B cell (primary cell): ENCODE measurements around the gene NINL. TPM values are rescaled to one million over a fixed set of nuclear protein-coding genes. Genes with fewer than 3 reads are reported as not detected.
"Not testable (repeated sequence)": the region's sequence is repeated elsewhere in the genome, so short reads cannot be mapped to it uniquely, and the experiment has no call there.

Experiments used
- ATAC-seq: fragments of 200-7000 bp; cut with Tn5 transposase; one replicate; pipeline ENCODE4 v1.10.0; 2021; ENCODE audit warnings: low read depth, mild to moderate bottlenecking, moderate number of reproducible peaks, moderate library complexity
- CTCF ChIA-PET: fragments of 350-600 bp; sonication (Branson Sonifier 250); formaldehyde crosslinking; loops from one replicate; lab custom pipeline; 2021; ENCODE audit warnings: antibody characterized with exemption, inconsistent platforms; lab: Charles Lee
- POLR2A ChIA-PET: fragments of 350-600 bp; sonication (Branson Sonifier 250); formaldehyde crosslinking; loops from one replicate; lab custom pipeline; 2021; ENCODE audit warnings: antibody characterized with exemption; lab: Charles Lee
- DNase-seq: peaks from one replicate; pipeline ENCODE4 v3.0.0; 2013
- H2AFZ ChIP-seq: 2 replicates; pipeline ENCODE4 v1.6.1; 2012; ENCODE audit warnings: mild to moderate bottlenecking, low read depth, low read length; ENCODE audit not compliant: insufficient read depth, poor library complexity, severe bottlenecking
- H3K27ac ChIP-seq, 2 donors: 1 replicate in 1 of 2; 2 replicates in 1 of 2; pipeline ENCODE4 v1.5.1; 2012 to 2013; ENCODE audit warnings: low read length in 2 of 2, mild to moderate bottlenecking in 2 of 2, moderate library complexity in 1 of 2
- H3K27me3 ChIP-seq, 4 experiments: fragments of 200-600 bp in 1 of 4; sonication (generic) in 1 of 4; replicated peaks in 1 of 4; 1 replicate in 2 of 4; 2 replicates in 2 of 4; pipeline versions ENCODE4 v1.6.1 to v1.7.0; 2013 to 2016; ENCODE audit warnings: low read length in 3 of 4, mild to moderate bottlenecking in 2 of 4, mixed read lengths in 1 of 4, moderate library complexity in 1 of 4; ENCODE audit not compliant: insufficient read depth in 4 of 4, control insufficient read depth in 3 of 4; ENCODE audit errors: control extremely low read depth in 1 of 4
- H3K36me3 ChIP-seq, 2 experiments: replicated peaks in 1 of 2; 1 replicate in 1 of 2; 2 replicates in 1 of 2; pipeline versions ENCODE4 v1.6.1 to v1.7.1; 2013; ENCODE audit warnings: low read length in 1 of 2; ENCODE audit not compliant: insufficient read depth in 2 of 2, control insufficient read depth in 1 of 2; ENCODE audit errors: control extremely low read depth in 1 of 2, extremely low read depth in 1 of 2
- H3K4me1 ChIP-seq, 2 donors: fragments of 200-600 bp in 1 of 2; sonication (generic) in 1 of 2; 1 replicate in 1 of 2; 2 replicates in 1 of 2; pipeline versions ENCODE4 v1.5.1 to v1.6.1; 2013 to 2017; ENCODE audit warnings: low read length in 2 of 2; ENCODE audit not compliant: control insufficient read depth in 2 of 2, insufficient read depth in 2 of 2
- H3K4me2 ChIP-seq: replicated peaks from 2 replicates; pipeline ENCODE3; 2012; ENCODE audit warnings: mild to moderate bottlenecking, low read depth, low read length; ENCODE audit not compliant: poor library complexity, severe bottlenecking
- H3K4me3 ChIP-seq, 5 experiments: fragments of 200-600 bp in 1 of 5; sonication (generic) in 1 of 5; 1 replicate in 3 of 5; 2 replicates in 2 of 5; pipeline versions ENCODE4 v1.5.1 to v1.7.0; 2011 to 2016; ENCODE audit warnings: low read length in 4 of 5, mild to moderate bottlenecking in 4 of 5, low read depth in 2 of 5, control low read depth in 1 of 5, moderate library complexity in 1 of 5; ENCODE audit not compliant: insufficient read depth in 1 of 5; ENCODE audit errors: control extremely low read depth in 1 of 5, extremely low read depth in 1 of 5
- H3K79me2 ChIP-seq: fragments of 200-600 bp; sonication (generic); one replicate; pipeline ENCODE4 v1.6.0; 2016; ENCODE audit warnings: low read length; ENCODE audit not compliant: control insufficient read depth, insufficient read depth
- H3K9ac ChIP-seq: fragments of 200-600 bp; sonication (generic); 2 replicates; pipeline ENCODE4 v1.6.1; 2017; ENCODE audit warnings: mild to moderate bottlenecking, low read length, moderate library complexity
- H3K9me3 ChIP-seq, 3 donors: one replicate each; pipeline versions ENCODE4 v1.6.1 to v1.7.1; 2013; ENCODE audit warnings: low read length in 2 of 3; ENCODE audit not compliant: control insufficient read depth in 2 of 3, insufficient read depth in 1 of 3; ENCODE audit errors: control extremely low read depth in 1 of 3
- H4K20me1 ChIP-seq: 2 replicates; pipeline ENCODE4 v1.6.0; 2012; ENCODE audit warnings: mild to moderate bottlenecking, low read length; ENCODE audit not compliant: insufficient read depth, control insufficient read depth, poor library complexity, severe bottlenecking
- H3K27ac Mint-ChIP-seq: one replicate; pipeline ENCODE4 v1.8.0; 2021; ENCODE audit warnings: mixed read lengths
- H3K27me3 Mint-ChIP-seq: one replicate; pipeline ENCODE4 v1.8.0; 2021; ENCODE audit warnings: mixed read lengths
- H3K4me1 Mint-ChIP-seq: one replicate; pipeline ENCODE4 v1.8.0; 2021; ENCODE audit warnings: mixed read lengths
- H3K4me3 Mint-ChIP-seq: one replicate; pipeline ENCODE4 v1.8.0; 2021; ENCODE audit warnings: mixed read lengths
- H3K9me3 Mint-ChIP-seq: one replicate; pipeline ENCODE4 v1.8.0; 2022; ENCODE audit warnings: mixed read lengths; ENCODE audit not compliant: insufficient read depth
- CTCF ChIP-seq: fragments of 200-600 bp; IDR thresholded peaks from one replicate; pipeline ENCODE4 v1.8.0; 2022; ENCODE audit warnings: antibody characterized with exemption, mild to moderate bottlenecking
- EZH2 ChIP-seq: IDR thresholded peaks from 2 replicates; pipeline ENCODE4 v1.6.1; 2012; ENCODE audit warnings: borderline replicate concordance, low read depth, mild to moderate bottlenecking, moderate library complexity, low read length; ENCODE audit not compliant: insufficient read depth, poor library complexity, severe bottlenecking
- WGBS: methylation state at CpG from one replicate; pipeline ENCODE4 v1.1.5; 2013; ENCODE audit warnings: missing lambda C conversion rate; ENCODE audit not compliant: insufficient coverage; 5-methylcytosine and 5-hydroxymethylcytosine counted together
- intact Hi-C: fragments of 100-400 bp; cut with micrococcal nuclease; formaldehyde crosslinking; loops from one replicate; pipeline ENCODE4 v1.10.0; 2022
- polyA plus RNA-seq: library from polyadenylated mRNA; depleted of rRNA; stranded (reverse); fragments of >200 nt; gene quantifications from 2 replicates; pipeline ENCODE4 v1.2.3, GENCODE V29; 2012
- total RNA-seq, 2 donors: library from RNA; stranded (reverse); fragments of 120-200 nt in 1 of 2; gene quantifications; 1 replicate in 1 of 2; 2 replicates in 1 of 2; pipeline versions ENCODE4 v1.2.3 to v1.2.4, GENCODE V29; 2013 to 2022

NINL gene
- total and polyA plus RNA-seq, 2 donors (not counting 1 experiment from before 2014, with no cell fraction given) = 1.8 to 5.5 TPM

GRCh38 chr20:25632940-25633790, 47.8 kb upstream of the NINL start:
- no peaks in the 10 kb centered on the region for H4K20me1 ChIP-seq
- ChIA-PET CTCF (interaction anchor here (0.6 kb wide), 1 partner anchor 8 kb away, joined by 3 read pairs; no protein-coding TSS in a partner anchor), POLR2A (no interaction called here)
- H3K9ac ChIP-seq = no peak overlapping the region
- no peaks in the 10 kb centered on the region for H3K27me3 Mint-ChIP-seq
- H3K4me3 ChIP-seq = no peak overlapping the region
- no peaks in the 10 kb centered on the region for H3K9me3 Mint-ChIP-seq
- H2AFZ ChIP-seq = no peak overlapping the region
- 100% methylated on average over 2 of the region's 5 CpGs for WGBS
- no peaks in the 10 kb centered on the region for H3K4me1 ChIP-seq
- no peaks in the 10 kb centered on the region for H3K36me3 ChIP-seq
- no peaks in the 10 kb centered on the region for H3K27me3 ChIP-seq
- H3K27ac ChIP-seq = no peak overlapping the region
- H3K4me1 Mint-ChIP-seq = no peaks in the 10 kb centered on the region
- H3K79me2 ChIP-seq = peaks cover 4% of the 10 kb centered on the region
- H3K27ac Mint-ChIP-seq = no peak overlapping the region
- peaks cover 0 to 8% (median 1%) of the 10 kb centered on the region in 3 donors for H3K9me3 ChIP-seq
- no peak overlapping the region for H3K4me3 Mint-ChIP-seq
- no peak overlapping the region for H3K4me2 ChIP-seq
- DNase-seq (no peak), ATAC-seq (no peak)
- TF ChIP-seq EZH2 (no peak), CTCF (no peak)
- intact Hi-C loops = no loop called here

GRCh38 chr20:25630615-25631014, 45.3 kb upstream of the NINL start:
- WGBS = no CpG with 5 or more reads among the region's 2 CpGs
- not testable (repeated sequence) for H3K27me3 Mint-ChIP-seq

More at GRCh38 chr20:25630615-25631014, 45.3 kb upstream of the NINL start:
- DNase-seq, H3K27me3 ChIP-seq, H3K27ac ChIP-seq, ATAC-seq, intact Hi-C loops, H3K4me1 ChIP-seq, H4K20me1 ChIP-seq, H3K36me3 ChIP-seq, H2AFZ ChIP-seq, POLR2A ChIA-PET, H3K9me3 Mint-ChIP-seq, H3K4me3 ChIP-seq, H3K9me3 ChIP-seq, H3K4me2 ChIP-seq, CTCF ChIA-PET, H3K4me1 Mint-ChIP-seq, H3K27ac Mint-ChIP-seq, H3K9ac ChIP-seq, H3K79me2 ChIP-seq, H3K4me3 Mint-ChIP-seq: not testable (repeated sequence)
